Globus pallidus (tissue), 1 donor: ENCODE measurements around the gene METRN.
"Not testable (repeated sequence)": the region's sequence is repeated elsewhere in the genome, so short reads cannot be mapped to it uniquely, and the experiment has no call there.

ENCODE experiments used
- DNase-seq: peaks from one replicate; pipeline ENCODE4 v3.0.0-alpha.2; 2015; ENCODE audit warnings: low spot score

Gene METRN

GRCh38 chr16:691242-691641 is 23.7 kb upstream of the METRN start:
- DNase-seq, result not testable (repeated sequence)

- DNase-seq, result no peak
Observed at GRCh38 chr16:692356-693108, 22.4 kb upstream of the METRN start.

- DNase-seq, result no peak
Observed at GRCh38 chr16:693364-693763, 21.6 kb upstream of the METRN start.

GRCh38 chr16:693766-694165 is 21.2 kb upstream of the METRN start:
- no peak for DNase-seq

DNA sequence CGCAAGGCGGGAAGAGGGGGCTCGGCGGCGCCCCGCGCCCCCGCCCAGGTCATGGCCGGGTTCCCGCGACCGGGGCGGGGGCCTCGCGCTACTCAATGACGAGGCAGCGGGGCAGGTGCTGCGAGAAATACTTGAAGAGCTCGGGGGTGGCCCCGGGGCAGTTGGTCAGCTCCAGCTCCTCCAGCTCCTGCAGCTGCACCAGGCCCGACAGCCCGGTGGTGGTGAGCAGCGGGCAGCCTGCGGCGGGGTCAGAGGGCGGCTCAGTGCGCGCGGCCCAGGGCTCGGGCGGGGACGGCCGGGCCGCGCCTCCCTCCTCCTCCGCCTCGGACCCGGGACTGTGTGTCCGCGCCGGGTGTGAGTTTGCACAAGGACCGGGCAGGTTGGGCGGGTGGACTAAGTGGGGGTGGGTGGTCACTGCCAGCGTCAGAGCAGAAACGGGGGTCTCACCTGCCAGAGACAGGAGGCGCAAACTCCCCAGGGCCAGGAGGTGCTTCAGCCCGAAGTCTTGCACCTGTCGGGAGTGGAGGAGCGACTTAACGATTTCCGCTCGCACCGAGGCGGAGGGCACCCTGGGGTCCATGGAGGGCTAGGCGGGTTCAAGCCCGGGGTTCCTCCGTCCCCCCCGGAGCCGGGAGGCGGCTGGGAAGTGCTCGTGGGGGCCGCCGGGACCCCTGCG is 20.6 kb upstream of the METRN start:
- no peak for DNase-seq

DNA sequence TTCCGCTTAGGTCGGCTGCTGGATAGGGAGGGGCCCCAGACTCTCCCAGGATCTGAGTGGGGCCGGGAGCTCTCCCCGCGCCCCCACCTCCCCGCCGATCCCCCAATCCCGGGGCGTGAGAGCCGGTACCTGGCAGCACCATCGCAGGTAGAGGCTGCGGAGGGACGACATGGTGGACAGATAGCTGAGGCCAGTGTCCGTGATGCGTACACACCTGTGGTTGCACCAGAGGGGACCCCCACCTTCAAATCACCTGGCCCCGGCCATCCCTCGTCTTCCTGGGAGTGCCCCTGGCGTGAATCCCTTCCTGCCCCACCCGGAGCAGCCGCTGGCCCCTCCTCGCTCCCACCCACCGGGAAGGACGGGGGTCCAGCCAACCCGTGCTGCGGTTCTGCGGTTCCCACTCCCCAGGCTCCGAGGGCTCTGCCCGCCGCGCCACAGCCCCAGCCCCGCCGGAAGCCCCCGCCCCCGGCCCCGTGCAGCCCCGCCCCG is 20.0 kb upstream of the METRN start:
- DNase-seq, result no peak

- no peak for DNase-seq
Observed at GRCh38 chr16:695355-696089, 19.4 kb upstream of the METRN start.

- no peak for DNase-seq
Observed at GRCh38 chr16:698911-699671, 15.8 kb upstream of the METRN start.

- no peak for DNase-seq
Observed at GRCh38 chr16:700684-701584, 14.0 kb upstream of the METRN start.

DNA sequence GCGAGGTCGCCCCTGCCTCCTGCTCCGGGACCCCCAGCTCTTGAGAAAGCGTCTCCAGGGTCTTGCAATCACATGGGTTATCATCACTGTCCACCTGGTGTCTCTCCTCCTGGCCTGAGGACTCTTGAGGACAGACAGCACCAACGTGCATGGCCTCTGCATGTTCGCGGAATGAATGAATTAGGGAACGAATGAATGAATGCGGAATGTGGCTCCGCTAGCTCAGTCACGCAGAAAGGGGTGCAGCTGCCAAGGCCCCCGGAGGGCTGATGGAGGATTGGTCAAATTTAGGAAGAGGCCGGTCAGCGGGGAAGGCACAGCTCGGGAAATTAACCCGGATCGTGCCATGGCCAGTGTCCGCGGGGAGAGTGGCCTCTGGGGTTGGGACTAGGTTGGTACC is 12.6 kb upstream of the METRN start:
- DNase-seq, result no peak

GRCh38 chr16:703406-703805 is 11.5 kb upstream of the METRN start:
- DNase-seq, result no peak

GRCh38 chr16:704047-704446 is 10.9 kb upstream of the METRN start:
- DNase-seq, result no peak

GRCh38 chr16:704552-705380 is 10.2 kb upstream of the METRN start:
- DNase-seq, result no peak

DNA sequence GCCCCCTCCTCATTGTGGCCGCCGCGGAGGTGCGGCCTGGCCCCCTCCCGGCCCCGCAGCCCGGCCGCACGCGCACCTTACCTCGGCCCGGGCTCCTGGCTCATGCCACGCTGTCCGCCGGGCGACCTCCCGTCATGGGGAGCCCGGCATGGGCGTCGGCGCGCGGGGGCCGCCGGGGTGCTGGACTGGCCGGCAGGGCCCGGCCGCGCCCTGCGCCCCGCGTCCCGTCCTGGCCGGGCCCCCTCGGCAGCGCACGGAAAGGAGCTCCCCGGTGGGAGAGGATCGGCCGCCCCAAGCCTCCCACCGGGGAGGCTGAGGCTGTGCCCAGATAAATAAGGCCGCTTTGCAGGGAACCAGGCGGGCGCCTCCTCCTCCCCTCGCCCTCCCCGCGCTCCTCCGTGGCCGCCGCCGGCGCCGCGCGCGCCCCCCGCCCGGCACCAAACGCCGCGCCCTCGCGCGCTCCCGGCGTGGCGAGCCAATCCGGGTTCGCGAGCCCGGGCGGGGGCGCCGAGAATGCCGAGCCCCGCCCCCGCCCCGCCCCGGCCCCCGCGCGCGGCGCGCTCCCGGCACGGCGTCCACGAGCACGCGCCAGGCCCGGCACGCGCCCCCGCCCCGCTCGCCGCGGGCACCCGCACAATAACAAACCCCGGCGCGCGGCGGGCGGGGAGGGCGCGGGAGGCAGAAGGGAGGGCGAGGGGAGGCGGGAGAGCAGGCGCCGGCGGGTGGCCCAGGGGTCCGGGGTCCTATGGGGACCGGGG is 9.3 kb upstream of the METRN start, which contains the start of gene FBXL16:
FBXL16 (minus strand) TSS at position 371 of the 758 bp plus-strand sequence. CDS start 8,396 bp downstream, outside the sequence.
- no peak for DNase-seq

DNA sequence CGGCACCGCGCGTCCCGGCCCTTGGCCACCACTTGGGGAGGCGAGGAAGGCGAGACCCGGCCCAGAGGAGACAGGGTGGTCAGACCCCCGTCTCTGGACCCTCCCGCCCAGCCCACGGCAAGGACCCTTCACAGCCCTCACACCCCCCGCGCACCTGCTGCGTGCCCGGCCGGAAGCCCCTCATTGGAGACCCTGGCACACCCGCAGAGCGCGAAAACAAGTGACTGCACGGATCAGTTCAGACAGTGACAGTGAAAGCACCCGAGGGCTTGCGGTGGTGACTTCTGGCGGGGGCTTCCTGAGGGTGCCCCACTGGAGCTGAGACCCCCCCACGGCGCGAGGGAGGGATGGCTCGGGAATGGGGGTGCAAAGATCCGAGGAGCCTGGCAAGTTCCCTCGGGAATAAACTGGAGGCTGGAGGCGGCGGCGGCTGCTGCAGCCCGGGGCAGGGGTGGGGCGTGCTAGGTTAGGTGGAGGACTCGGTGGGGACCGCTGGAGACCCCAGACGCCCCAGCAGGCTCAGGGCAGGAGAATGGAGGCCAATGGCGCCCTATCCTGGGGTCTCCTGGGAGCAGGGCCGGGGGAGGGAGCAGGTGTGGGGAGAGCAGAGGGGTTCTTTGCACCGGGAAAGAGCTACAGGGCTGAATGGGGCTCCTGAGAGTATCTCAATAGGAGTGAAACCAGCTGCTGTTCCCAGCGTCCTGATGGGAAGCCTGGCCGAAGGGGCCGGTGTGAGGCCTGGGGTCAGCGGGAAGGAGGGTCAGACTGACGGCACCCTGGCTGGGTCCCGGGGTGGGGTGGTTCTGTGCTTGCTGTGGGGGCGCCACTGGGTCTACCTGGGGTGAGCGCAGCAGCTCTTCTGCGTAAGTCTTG is 8.5 kb upstream of the METRN start:
- DNase-seq, result no peak

DNA sequence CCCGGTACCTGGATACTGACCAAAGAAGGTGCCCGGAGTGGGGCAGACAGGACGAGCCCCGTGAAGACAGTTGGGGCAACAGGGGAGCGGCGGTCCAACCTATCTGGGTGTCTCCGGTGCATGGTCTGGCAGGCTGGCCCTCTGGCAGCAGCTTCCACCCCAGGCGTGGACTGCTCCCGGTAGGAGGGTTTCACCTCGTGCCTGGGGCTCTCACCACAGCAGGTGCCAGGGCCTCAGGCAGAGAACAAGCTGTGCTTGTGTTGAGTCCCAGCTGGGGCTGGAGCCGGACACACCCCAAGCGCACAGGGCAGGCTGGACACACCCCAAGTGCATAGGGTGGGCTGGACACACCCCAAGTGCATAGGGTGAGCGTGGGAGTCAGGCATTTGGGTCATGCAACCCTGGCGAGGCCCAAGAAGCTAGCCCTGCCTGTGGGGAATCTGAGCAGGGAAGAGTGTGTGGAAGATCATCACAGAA is 7.8 kb upstream of the METRN start:
- no peak for DNase-seq

DNA sequence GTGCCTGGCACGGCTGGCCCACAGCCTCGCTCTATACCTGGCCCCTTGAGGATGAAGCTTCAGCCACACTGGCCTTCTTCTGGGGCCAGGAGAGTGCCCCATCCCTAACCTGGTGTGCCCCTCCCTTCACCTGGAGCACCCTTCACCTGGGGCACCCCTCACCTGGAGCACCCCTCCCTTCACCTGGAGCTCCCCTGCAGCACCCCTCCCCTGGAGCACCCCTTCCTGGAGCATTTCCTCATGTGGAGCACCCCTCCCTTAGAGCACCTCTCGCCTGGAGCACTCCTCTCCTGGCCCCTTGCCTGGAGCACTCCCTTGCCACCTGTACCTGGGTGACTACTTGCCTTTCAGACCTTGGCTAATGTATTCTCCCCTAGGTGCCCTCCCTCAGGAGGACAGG is 6.9 kb upstream of the METRN start:
- DNase-seq, result no peak

- no peak for DNase-seq
Observed at GRCh38 chr16:708959-709358, 6.0 kb upstream of the METRN start.
